NB4 (cell line): ENCODE results near the gene MYT1.
"Not testable (repeated sequence)": the region's sequence is repeated elsewhere in the genome, so short reads cannot be mapped to it uniquely, and the experiment has no call there.

Experiments
- DNase-seq: peaks from one replicate; pipeline ENCODE4 v3.0.0; 2010; ENCODE audit warnings: low read depth
- H3K4me3 ChIP-seq: one replicate; pipeline ENCODE4 v1.5.1; 2011; ENCODE audit warnings: mild to moderate bottlenecking, low read depth, low read length, moderate library complexity
- MYC ChIP-seq: IDR thresholded peaks from 2 replicates; pipeline ENCODE4 v1.6.1; 2011; ENCODE audit warnings: low read depth, low read length
- POLR2A ChIP-seq: IDR thresholded peaks from 2 replicates; pipeline ENCODE4 v1.6.1; 2011; ENCODE audit warnings: mild to moderate bottlenecking; ENCODE audit not compliant: insufficient read length; ENCODE audit errors: extremely low read depth
- TF ChIP-seq, protein P1 (sequence below): IDR thresholded peaks from one replicate; pipeline ENCODE4 v1.5.1; 2012; ENCODE audit warnings: low read depth, low read length
- TF ChIP-seq, protein P2 (sequence below): IDR thresholded peaks from 2 replicates; pipeline ENCODE4 v1.6.1; 2011; ENCODE audit warnings: low read depth, low read length

The MYT1 gene

DNA sequence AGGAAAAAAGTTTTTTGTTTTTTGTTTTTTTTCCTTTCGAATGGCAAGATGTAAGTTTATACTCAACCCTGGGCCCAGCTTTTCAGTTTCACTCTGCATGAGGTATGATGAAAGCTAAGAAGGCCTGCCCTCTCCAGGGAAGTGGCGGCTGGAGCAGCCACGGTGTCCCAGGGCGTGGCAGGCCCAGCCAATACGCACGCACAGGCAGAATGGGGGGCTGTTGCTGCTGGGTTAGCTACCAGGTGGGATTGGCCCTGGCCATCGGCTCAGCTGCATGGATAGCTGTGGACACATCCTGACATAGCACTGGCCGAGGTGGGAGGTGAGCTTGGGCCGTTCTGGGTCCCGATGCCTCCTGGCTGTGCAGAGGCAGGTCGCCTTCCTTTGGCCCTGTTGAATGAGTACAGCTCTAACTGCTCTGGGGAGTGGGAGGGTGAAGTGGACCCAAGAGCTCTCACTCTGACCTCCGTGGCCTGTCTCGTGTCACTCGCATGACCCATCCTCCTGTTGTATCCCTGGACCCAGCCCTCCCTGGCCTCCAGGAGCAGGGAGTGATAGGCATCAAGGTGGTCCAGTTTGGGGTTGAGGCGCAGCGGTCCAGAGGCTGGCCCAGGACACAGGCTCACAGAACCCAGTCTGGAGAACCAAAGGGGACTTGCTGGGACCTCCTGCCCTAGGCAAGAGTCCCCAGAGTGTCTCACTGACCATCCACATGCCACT, 18.1 kb downstream of the MYT1 start:
- no peak overlapping the region for H3K4me3 ChIP-seq
- DNase-seq, result no peak
- TF ChIP-seq, protein P1, sequence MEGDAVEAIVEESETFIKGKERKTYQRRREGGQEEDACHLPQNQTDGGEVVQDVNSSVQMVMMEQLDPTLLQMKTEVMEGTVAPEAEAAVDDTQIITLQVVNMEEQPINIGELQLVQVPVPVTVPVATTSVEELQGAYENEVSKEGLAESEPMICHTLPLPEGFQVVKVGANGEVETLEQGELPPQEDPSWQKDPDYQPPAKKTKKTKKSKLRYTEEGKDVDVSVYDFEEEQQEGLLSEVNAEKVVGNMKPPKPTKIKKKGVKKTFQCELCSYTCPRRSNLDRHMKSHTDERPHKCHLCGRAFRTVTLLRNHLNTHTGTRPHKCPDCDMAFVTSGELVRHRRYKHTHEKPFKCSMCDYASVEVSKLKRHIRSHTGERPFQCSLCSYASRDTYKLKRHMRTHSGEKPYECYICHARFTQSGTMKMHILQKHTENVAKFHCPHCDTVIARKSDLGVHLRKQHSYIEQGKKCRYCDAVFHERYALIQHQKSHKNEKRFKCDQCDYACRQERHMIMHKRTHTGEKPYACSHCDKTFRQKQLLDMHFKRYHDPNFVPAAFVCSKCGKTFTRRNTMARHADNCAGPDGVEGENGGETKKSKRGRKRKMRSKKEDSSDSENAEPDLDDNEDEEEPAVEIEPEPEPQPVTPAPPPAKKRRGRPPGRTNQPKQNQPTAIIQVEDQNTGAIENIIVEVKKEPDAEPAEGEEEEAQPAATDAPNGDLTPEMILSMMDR, result no peak
- TF ChIP-seq, protein P2, sequence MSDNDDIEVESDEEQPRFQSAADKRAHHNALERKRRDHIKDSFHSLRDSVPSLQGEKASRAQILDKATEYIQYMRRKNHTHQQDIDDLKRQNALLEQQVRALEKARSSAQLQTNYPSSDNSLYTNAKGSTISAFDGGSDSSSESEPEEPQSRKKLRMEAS, result no peak
- TF ChIP-seq MYC (no peak), POLR2A (no peak)

DNA sequence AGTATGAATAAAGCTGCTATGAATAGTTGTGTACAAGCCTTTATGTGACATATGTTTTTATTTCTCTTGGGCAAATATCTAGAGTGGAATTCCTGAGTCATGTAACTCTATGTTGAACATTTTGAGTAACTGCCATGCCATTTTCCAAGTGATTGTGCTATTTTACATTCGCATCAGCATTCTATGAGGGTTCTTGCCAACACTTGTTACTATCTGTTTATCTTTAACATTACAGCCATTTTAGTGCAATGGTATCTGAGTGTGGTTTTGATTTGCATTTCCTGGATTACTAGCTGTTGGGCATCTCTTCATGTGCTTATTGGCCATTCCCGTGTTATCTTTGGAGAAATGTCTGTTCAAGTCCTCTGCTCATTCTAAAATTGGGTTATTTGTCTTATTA, 19.1 kb downstream of the MYT1 start:
- H3K4me3 ChIP-seq, result no peak overlapping the region
- no peak for TF ChIP-seq MYC
- TF ChIP-seq, protein P1, result no peak
- TF ChIP-seq POLR2A, result no peak
- TF ChIP-seq, protein P2, result no peak
- DNase-seq, result no peak

DNA sequence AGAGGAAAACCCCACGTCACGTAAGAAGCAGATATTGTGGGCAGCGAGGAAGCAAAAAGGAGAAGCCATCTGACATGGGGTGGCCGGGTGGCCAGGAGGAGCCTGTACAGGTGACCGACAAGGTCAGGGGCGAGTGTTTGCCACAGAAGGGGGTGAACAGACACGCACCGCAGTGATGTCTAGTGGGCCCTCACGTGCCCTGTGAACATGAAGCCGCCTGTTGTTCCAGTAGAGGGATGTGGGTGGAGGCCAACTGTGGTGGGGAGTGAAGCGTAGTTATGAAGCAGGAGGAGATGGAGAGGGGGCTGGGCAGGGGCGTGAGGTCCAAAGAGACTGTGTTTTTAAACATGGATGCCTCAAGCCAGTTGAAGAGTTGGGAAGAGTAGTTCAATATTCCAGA, 20.5 kb downstream of the MYT1 start:
- DNase-seq, result no peak
- TF ChIP-seq, protein P2, result no peak
- TF ChIP-seq MYC, result no peak
- no peak for TF ChIP-seq POLR2A
- TF ChIP-seq, protein P1, result no peak
- H3K4me3 ChIP-seq, result no peak overlapping the region

DNA sequence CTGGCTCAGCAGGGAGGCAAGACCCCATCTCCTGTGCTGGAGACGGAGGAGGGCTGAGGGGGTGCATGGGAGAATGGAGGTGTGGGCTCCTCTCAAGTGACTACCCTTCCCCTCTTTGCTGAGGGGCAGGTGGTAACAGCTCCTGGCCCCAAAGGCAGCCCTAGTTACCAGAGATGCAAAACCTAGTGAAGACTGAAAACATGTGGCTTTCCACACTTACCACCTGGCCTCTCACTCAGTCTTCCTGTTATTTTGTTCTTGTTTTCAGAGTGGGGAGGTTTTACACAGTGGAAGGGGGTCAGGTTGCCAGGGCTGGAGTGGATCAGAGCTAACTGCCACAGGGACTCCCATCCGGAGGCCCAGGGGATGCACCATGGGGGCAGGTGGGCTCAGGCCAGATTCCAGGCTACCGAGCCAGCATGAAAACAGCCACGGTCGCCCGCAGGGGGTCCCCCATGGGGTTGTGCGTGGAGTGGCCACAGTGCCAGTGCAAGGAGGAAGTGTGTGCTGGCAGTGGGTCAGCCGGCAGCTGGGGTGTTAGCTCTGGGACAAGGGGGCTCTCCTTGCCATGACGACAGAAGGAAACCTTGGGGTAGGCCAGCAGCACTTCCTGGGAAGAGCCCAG, 21.1 kb downstream of the MYT1 start:
- no peak for DNase-seq
- no peak overlapping the region for H3K4me3 ChIP-seq
- TF ChIP-seq, protein P2, result no peak
- TF ChIP-seq, protein P1, result no peak
- TF ChIP-seq MYC (no peak), POLR2A (no peak)

DNA sequence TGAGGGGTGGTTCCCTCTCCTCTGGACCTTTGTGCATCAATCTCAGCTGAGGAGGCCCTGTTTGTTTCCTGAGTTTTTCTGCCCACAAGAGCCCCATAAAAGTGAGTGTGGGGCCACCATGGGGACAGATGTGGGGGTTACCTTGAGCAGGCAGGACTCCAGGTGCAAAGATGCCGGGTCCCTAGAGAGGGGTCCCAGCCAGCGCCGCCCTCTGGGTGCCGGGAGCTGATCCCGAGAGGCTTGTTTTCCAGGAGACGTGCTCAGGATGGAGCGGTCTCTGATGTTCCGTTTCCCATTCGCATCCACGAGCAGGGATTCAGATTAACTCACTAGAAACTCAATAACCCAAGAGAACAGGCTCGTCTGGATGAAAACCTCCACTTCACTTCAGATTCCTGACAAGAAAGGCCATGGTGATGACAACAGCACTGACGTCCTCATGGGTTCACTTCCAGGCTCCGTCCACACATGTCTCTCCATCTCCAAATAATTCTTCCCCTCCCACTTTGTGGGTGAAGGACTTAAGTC, 21.9 kb downstream of the MYT1 start:
- DNase-seq, result no peak
- H3K4me3 ChIP-seq, result no peak overlapping the region
- no peak for TF ChIP-seq POLR2A
- TF ChIP-seq, protein P2, result no peak
- TF ChIP-seq MYC, result no peak
- TF ChIP-seq, protein P1, result no peak

DNA sequence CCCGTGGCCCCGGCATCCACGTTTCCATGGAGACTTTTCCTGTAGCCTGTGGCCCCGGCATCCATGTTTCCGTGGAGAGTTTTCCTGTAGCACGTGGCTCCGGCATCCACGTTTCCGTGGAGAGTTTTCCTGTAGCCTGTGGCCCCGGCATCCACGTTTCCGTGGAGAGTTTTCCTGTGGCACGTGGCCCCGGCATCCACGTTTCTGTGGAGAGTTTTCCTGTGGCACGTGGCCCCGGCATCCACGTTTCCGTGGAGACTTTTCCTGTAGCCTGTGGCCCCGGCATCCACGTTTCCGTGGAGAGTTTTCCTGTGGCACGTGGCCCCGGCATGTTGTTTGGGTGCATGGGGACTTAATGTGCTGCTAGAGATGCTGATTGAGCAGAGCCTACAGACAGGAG, 23.0 kb downstream of the MYT1 start:
- DNase-seq, H3K4me3 ChIP-seq: not testable (repeated sequence)
